Measurements from ENCODE around the gene ANKRD17. TPM values are rescaled to one million over a fixed set of nuclear protein-coding genes. Genes with fewer than 3 reads are reported as not detected.

ANKRD17 gene
- total and polyA plus RNA-seq, 9 of the 15 experiments (the other 6 are each of a cell fraction or from before 2014, with no cell fraction given) = 25.5 to 86.9 (median 52.2) TPM

DNA sequence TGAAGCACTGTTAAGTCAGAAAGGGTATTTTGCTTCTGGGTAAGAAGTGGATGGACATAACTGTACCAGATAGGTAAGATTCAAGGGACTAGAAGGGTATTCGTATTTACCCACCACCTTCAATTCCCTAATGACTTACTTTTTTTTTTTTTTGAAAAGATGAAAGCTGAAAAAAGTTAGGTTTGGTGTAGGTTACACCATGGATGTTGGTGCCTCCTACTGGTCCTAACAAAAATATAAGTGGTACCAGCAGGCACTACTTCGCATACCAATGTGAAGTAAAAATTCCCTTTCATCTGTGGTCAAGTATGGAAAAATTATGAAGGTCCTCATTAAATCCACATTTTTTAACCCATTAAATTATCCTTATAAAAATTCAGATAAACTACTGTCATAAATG lies 7.2 kb downstream of the ANKRD17 start:
- intact Hi-C loops (cut with micrococcal nuclease) = loop anchor here (10.0 kb wide), 2 partner anchors 227 to 927 kb away; no protein-coding TSS in a partner anchor
- POLR2A ChIA-PET = interaction anchor here (1.0 kb wide), 1 partner anchor 9 kb away, joined by 3 read pairs; no protein-coding TSS in a partner anchor
- Histone ChIP-seq H3K4me2 (ENCODE audit: insufficient read depth, low read length) (no peak overlapping the region), H3K9ac (ENCODE audit: insufficient read depth in 1 of 2, low read depth in 2 of 2, low read length in 2 of 2) (no peak overlapping the region), H3K4me1 (replicated peaks in 1 of 2; ENCODE audit: control insufficient read depth in 2 of 2, insufficient read depth in 2 of 2, low read length in 2 of 2) (peaks cover 0 to 3% of the 10 kb centered on the region in 2 experiments; a peak in 2 of 5 replicates), H2AFZ (ENCODE audit: low read depth, low read length) (no peak overlapping the region), H3K9me1 (ENCODE audit: control insufficient read depth, insufficient read depth, low read length) (no peaks in the 10 kb centered on the region), H3K79me2 (ENCODE audit: control insufficient read depth, insufficient read depth, low read length) (peaks cover 100% of the 10 kb centered on the region), H3K27ac (ENCODE audit: extremely low read depth, low read depth, low read length) (no peak overlapping the region), H3K27me3 (ENCODE audit: control insufficient read depth in 2 of 2, insufficient read depth in 2 of 2, low read length in 2 of 2) (no peaks in the 10 kb centered on the region), H3K36me3 (ENCODE audit: control insufficient read depth, insufficient read depth, low read length) (peaks cover 74% of the 10 kb centered on the region), H3K4me3 (no peak overlapping the region), H4K20me1 (replicated peaks; ENCODE audit: control insufficient read depth, insufficient read depth, low read length) (peaks cover 8% of the 10 kb centered on the region; the same call in 1 of the 2 replicates), H3K9me3 (replicated peaks; ENCODE audit: control insufficient read depth, insufficient read depth, low read depth, low read length) (no peaks in the 10 kb centered on the region)
- FAIRE-seq (no peak), ATAC-seq (0 out of 3 replicates have a peak, but pooled peaks have one; percentile 19), DNase-seq (ENCODE audit: extremely low read depth in 1 of 4, low spot score in 3 of 4) (no peak)
- no TSS peak for BruUV-seq (replicated peaks)
- in situ Hi-C loops (cut with MboI) = no loop called here
- CTCF ChIA-PET (ENCODE audit: low intra/inter-chr PET ratio) = no interaction called here
- 95% methylated on average over 2 of the region's 2 CpGs for WGBS (ENCODE audit: insufficient coverage, low coverage, missing lambda C conversion rate)
- no peak for TF ChIP-seq WHSC1 (IDR thresholded peaks at IDR 0.05; ENCODE audit: low read length)
- no peak for TF ChIP-seq MEF2A (IDR thresholded peaks at IDR 0.05; ENCODE audit: control insufficient read depth, low read depth, low read length)
- no peak for TF ChIP-seq MCM3 (IDR thresholded peaks at IDR 0.05)
- TF ChIP-seq LARP7 (IDR thresholded peaks at IDR 0.05) = no peak
- TF ChIP-seq ZNF764 (CRISPR knock-in tag; IDR thresholded peaks at IDR 0.05; ENCODE audit: low read depth) = no peak
- peak; percentile 40; the same call in 1 of the 2 replicates for TF ChIP-seq ZNF384 (IDR thresholded peaks at IDR 0.05; ENCODE audit: low read depth, low read length)
- TF ChIP-seq, protein P1, sequence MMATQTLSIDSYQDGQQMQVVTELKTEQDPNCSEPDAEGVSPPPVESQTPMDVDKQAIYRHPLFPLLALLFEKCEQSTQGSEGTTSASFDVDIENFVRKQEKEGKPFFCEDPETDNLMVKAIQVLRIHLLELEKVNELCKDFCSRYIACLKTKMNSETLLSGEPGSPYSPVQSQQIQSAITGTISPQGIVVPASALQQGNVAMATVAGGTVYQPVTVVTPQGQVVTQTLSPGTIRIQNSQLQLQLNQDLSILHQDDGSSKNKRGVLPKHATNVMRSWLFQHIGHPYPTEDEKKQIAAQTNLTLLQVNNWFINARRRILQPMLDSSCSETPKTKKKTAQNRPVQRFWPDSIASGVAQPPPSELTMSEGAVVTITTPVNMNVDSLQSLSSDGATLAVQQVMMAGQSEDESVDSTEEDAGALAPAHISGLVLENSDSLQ (IDR thresholded peaks at IDR 0.05) = no peak
- no peak for TF ChIP-seq GTF2E2 (tag; IDR thresholded peaks at IDR 0.05)
- no peak for TF ChIP-seq SP2 (IDR thresholded peaks at IDR 0.05; ENCODE audit: extremely low read depth, low read depth, low read length, poor library complexity, severe bottlenecking)
- TF ChIP-seq, protein P2, sequence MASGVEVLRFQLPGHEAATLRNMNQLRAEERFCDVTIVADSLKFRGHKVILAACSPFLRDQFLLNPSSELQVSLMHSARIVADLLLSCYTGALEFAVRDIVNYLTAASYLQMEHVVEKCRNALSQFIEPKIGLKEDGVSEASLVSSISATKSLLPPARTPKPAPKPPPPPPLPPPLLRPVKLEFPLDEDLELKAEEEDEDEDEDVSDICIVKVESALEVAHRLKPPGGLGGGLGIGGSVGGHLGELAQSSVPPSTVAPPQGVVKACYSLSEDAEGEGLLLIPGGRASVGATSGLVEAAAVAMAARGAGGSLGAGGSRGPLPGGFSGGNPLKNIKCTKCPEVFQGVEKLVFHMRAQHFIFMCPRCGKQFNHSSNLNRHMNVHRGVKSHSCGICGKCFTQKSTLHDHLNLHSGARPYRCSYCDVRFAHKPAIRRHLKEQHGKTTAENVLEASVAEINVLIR (CRISPR knock-in tag; IDR thresholded peaks at IDR 0.05) = no peak
- no peak for TF ChIP-seq SMC3 (conservative IDR thresholded peaks at IDR 0.05; ENCODE audit: insufficient read depth, low read depth, low read length)
- TF ChIP-seq SMAD3 (CRISPR knock-in tag; conservative IDR thresholded peaks at IDR 0.05) = no peak
- TF ChIP-seq PRMT5 (CRISPR knock-in tag; IDR thresholded peaks at IDR 0.05) = no peak
- TF ChIP-seq CHD1 (IDR thresholded peaks at IDR 0.05; ENCODE audit: low read length) = no peak
- TF ChIP-seq ZBTB49 (CRISPR knock-in tag; IDR thresholded peaks at IDR 0.05; ENCODE audit: borderline replicate concordance) = no peak
- no peak for TF ChIP-seq ZKSCAN8 (CRISPR knock-in tag; IDR thresholded peaks at IDR 0.05)
- TF ChIP-seq, protein P3, sequence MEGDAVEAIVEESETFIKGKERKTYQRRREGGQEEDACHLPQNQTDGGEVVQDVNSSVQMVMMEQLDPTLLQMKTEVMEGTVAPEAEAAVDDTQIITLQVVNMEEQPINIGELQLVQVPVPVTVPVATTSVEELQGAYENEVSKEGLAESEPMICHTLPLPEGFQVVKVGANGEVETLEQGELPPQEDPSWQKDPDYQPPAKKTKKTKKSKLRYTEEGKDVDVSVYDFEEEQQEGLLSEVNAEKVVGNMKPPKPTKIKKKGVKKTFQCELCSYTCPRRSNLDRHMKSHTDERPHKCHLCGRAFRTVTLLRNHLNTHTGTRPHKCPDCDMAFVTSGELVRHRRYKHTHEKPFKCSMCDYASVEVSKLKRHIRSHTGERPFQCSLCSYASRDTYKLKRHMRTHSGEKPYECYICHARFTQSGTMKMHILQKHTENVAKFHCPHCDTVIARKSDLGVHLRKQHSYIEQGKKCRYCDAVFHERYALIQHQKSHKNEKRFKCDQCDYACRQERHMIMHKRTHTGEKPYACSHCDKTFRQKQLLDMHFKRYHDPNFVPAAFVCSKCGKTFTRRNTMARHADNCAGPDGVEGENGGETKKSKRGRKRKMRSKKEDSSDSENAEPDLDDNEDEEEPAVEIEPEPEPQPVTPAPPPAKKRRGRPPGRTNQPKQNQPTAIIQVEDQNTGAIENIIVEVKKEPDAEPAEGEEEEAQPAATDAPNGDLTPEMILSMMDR (IDR thresholded peaks at IDR 0.05 in 2 of 3, conservative IDR thresholded peaks at IDR 0.05 in 1 of 3; ENCODE audit: insufficient read depth in 2 of 3, low read depth in 1 of 3, low read length in 3 of 3) = peak in 1 of 3 experiments; percentile 17; a peak in 1 of 6 replicates
- no peak for TF ChIP-seq KDM2B (CRISPR knock-in tag; IDR thresholded peaks at IDR 0.05)
